A549 treated with AZD9567 at 1 μM for 4 hours (cell line): ENCODE results near the gene C11orf24. TPM values are rescaled to one million over a fixed set of nuclear protein-coding genes. Genes with fewer than 3 reads are reported as not detected.

Experiments
- total RNA-seq: library from RNA; stranded (reverse); fragments of 200-300 nt; extraction: Qiagen RNA extraction; gene quantifications from 5 replicates; pipeline ENCODE4 v1.2.3, GENCODE V29; 2022; ENCODE audit not compliant: insufficient read depth

C11orf24 gene
- 60.7 to 74.6 TPM (median 64.9 TPM) in 5 replicates for total RNA-seq

GRCh38 chr11:68271781-68272608 lies at the start of gene C11orf24:
TSS of gene C11orf24 (minus strand) at chr11:68271973. CDS start at chr11:68263767, 8,206 bp downstream.

GRCh38 chr11:68312117-68312779 lies 40.5 kb upstream of the C11orf24 start, which contains the start of gene LRP5:
TSS of gene LRP5 (plus strand) at chr11:68312591. CDS start at chr11:68312715, 124 bp downstream.

GRCh38 chr11:68213135-68213515 lies 58.6 kb downstream of the C11orf24 start, which contains the start of gene KMT5B:
TSS of gene KMT5B (minus strand) at chr11:68213296. CDS start at chr11:68190076, 23,220 bp downstream.

Other genes starting within 250 kb of the C11orf24 start
- 288 to 380 TPM (median 355 TPM) in 5 replicates for gene NDUFS8, start 241.3 kb downstream of the C11orf24 start, total RNA-seq
- 38.3 to 170 TPM (median 151 TPM) in 5 replicates for gene TCIRG1, start 232.9 kb downstream of the C11orf24 start, total RNA-seq
- 31.2 to 38.9 TPM (median 36.6 TPM) in 5 replicates for gene CHKA, start 150.6 kb downstream of the C11orf24 start, total RNA-seq
- 17.6 to 33.3 TPM (median 20.5 TPM) in 5 replicates for gene KMT5B, start 58.7 kb downstream of the C11orf24 start, total RNA-seq
- gene LRP5, start 40.6 kb upstream of the C11orf24 start, total RNA-seq, result 30.4 to 49.3 TPM (median 47.5 TPM) in 5 replicates
- gene PPP6R3, start 188.8 kb upstream of the C11orf24 start, total RNA-seq, result 47.8 to 64.3 TPM (median 57.8 TPM) in 5 replicates